Lower lobe of right lung (tissue), 2 donors: Measurements from ENCODE around the gene PLCL2. TPM values are rescaled to one million over a fixed set of nuclear protein-coding genes. Genes with fewer than 3 reads are reported as not detected.

ENCODE experiments used
- ATAC-seq, 2 donors: fragments of 200-7000 bp; cut with Tn5 transposase; one replicate each; pipeline ENCODE4 v1.9.1; 2020 to 2022; ENCODE audit warnings: mild to moderate bottlenecking in 2 of 2, moderate library complexity in 2 of 2
- DNase-seq: peaks from one replicate; pipeline ENCODE4 v3.0.0-alpha.2; 2020
- H3K27ac ChIP-seq: fragments of 200-600 bp; one replicate; pipeline ENCODE4 v1.8.0; 2022
- H3K27me3 ChIP-seq: fragments of 200-600 bp; one replicate; pipeline ENCODE4 v1.8.0; 2022; ENCODE audit warnings: low read depth
- H3K36me3 ChIP-seq: fragments of 200-600 bp; one replicate; pipeline ENCODE4 v1.8.0; 2022; ENCODE audit warnings: mild to moderate bottlenecking
- H3K4me1 ChIP-seq: fragments of 200-600 bp; one replicate; pipeline ENCODE4 v1.8.0; 2022
- H3K4me3 ChIP-seq: fragments of 200-600 bp; one replicate; pipeline ENCODE4 v1.8.0; 2022; ENCODE audit warnings: mild to moderate bottlenecking
- H3K9me3 ChIP-seq: fragments of 200-600 bp; one replicate; pipeline ENCODE4 v1.8.0; 2022
- CTCF ChIP-seq: fragments of 200-600 bp; IDR thresholded peaks from one replicate; pipeline ENCODE4 v1.8.0; 2022; ENCODE audit warnings: antibody characterized with exemption, mild to moderate bottlenecking
- intact Hi-C: fragments of 100-400 bp; cut with DNase I; formaldehyde crosslinking; loops from one replicate; pipeline ENCODE4 v1.11.0; 2022
- total RNA-seq: library from RNA; stranded (reverse); fragmentation: NEBNext Ultra II Directional; extraction: Animal tissue kit (Norgen Biotek cat#: 25700); gene quantifications from one replicate; pipeline ENCODE4 v1.2.1, GENCODE V29; 2021
- donor health status: DM: no; HTN: yes; CAD: no; lungs with severe emphysema.

PLCL2 gene
- total RNA-seq, 1 donor from 2014 or later, result 12.1 TPM

DNA sequence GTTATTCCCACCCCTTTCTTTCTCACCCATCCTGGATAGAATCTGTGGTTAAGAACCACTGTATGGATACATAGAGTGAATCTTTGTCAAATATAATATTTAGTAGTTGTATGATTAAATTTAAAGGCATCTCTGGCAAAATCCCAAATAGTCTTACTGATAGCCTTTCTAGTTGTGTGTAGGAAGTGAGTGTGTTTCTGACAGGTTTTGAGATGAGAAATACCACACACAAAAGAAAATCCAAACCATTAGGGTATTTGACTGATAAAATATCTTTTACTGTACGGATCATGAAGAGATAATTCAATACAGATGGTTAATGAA is 44.7 kb upstream of the PLCL2 start:
- DNase-seq, result no peak
- Histone ChIP-seq H3K4me1 (peaks cover 31% of the 10 kb centered on the region), H3K9me3 (no peaks in the 10 kb centered on the region), H3K4me3 (no peak overlapping the region), H3K36me3 (no peaks in the 10 kb centered on the region), H3K27me3 (no peaks in the 10 kb centered on the region), H3K27ac (no peak overlapping the region)
- intact Hi-C loops, result no loop called here
- ATAC-seq, result no peak
- TF ChIP-seq CTCF, result no peak

DNA sequence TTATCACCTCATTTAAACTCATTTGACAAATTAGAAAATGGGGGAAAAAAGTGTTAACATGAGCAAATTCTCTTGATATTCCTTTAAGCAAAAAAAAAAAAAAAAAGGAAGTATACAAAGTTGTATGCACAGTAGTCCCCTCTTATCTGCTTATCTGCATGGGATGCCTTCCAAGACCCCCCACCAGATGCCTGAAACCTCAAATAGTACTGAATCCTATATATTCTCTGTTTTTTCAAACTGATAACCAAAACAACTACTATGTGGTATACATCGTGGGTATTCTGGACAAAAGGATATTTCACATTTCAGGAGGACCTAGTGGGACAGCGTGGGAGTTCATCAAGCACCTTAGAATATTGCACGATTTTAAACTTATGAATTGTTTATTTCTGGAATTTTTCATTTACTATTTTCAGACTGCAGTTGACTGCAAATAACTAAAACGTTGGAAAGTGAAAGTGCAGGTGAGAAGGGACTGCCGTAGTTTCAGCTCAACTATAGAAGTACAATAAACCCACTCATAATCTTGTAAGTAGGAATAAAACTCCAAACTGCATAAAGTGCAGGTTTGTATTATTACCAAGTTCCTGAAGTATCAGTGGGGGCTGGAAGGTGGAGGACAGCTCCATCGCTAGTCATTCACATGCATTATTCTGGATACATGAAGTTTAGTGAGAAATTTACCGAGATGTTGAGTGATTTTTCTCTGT is 43.6 kb upstream of the PLCL2 start:
- Histone ChIP-seq H3K4me3 (peak overlapping the region; percentile 25), H3K27ac (no peak overlapping the region), H3K27me3 (no peaks in the 10 kb centered on the region), H3K9me3 (no peaks in the 10 kb centered on the region), H3K4me1 (peaks cover 31% of the 10 kb centered on the region), H3K36me3 (no peaks in the 10 kb centered on the region)
- no peak for ATAC-seq
- no peak for DNase-seq
- intact Hi-C loops, result no loop called here
- TF ChIP-seq CTCF, result no peak

DNA sequence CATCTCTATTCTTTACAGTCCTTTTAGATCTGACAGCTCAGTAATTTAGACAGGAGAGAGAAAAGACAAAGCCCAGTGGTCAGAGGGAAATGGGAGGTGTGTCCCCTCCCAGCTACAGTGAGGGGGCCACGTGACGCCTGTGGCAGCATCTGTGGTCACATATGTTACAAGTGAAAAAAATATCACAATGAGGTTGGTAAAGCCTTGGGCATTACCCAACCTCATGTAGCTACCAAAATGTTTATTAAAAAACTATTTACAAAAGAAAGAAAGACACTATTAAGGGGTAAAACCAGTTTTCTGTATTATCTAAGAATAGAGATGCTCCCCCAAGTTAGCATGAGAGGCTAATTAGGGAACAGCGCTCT is 42.9 kb upstream of the PLCL2 start:
- Histone ChIP-seq H3K27me3 (no peaks in the 10 kb centered on the region), H3K36me3 (no peaks in the 10 kb centered on the region), H3K27ac (peak overlapping the region; percentile 77), H3K4me1 (peaks cover 31% of the 10 kb centered on the region), H3K4me3 (no peak overlapping the region), H3K9me3 (no peaks in the 10 kb centered on the region)
- DNase-seq (peak; percentile 68), ATAC-seq (peak; percentile 68 to 70)
- no peak for TF ChIP-seq CTCF
- intact Hi-C loops, result no loop called here

GRCh38 chr3:16842272-16843270 is 42.2 kb upstream of the PLCL2 start:
- intact Hi-C loops, result no loop called here
- Histone ChIP-seq H3K9me3 (no peaks in the 10 kb centered on the region), H3K4me1 (peaks cover 31% of the 10 kb centered on the region), H3K27ac (peak overlapping the region; percentile 77), H3K27me3 (no peaks in the 10 kb centered on the region), H3K36me3 (no peaks in the 10 kb centered on the region), H3K4me3 (no peak overlapping the region)
- DNase-seq (peak; percentile 75), ATAC-seq (peak; percentile 76 to 84)
- TF ChIP-seq CTCF, result no peak

DNA sequence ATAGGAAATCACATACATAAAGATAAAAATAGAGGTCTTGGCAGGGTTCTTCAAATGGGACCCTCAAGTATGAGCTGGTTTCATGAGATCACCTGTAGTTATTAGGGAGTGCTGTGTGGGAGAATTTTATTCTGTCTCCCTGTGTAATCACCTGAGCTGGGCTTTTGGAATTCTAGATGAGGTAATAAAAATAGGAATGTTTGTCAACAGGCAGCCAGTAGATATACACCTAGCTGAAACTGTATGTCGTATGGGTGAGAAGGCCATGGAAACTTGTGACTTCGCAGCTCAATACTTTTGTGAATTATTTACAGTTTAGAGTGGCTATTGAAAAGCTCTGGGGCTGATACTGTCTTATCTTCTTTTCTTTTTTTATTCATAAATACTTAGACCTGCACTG is 40.5 kb upstream of the PLCL2 start:
- Histone ChIP-seq H3K4me3 (no peak overlapping the region), H3K27me3 (no peaks in the 10 kb centered on the region), H3K36me3 (no peaks in the 10 kb centered on the region), H3K27ac (no peak overlapping the region), H3K4me1 (peaks cover 31% of the 10 kb centered on the region), H3K9me3 (no peaks in the 10 kb centered on the region)
- no peak for ATAC-seq
- TF ChIP-seq CTCF, result no peak
- intact Hi-C loops, result no loop called here
- DNase-seq, result no peak
